CD4-positive, alpha-beta T cell treated with Interleukin-10 for 1 hour (primary cell): Measurements from ENCODE around the gene GSAP.

Source experiments
- DNase-seq: peaks from one replicate; pipeline ENCODE4 v3.0.0-alpha.2; 2020

Gene GSAP

GRCh38 chr7:77406421-77406820 is 9.7 kb downstream of the GSAP start:
- DNase-seq = no peak

GRCh38 chr7:77404641-77405040 is 11.5 kb downstream of the GSAP start:
- DNase-seq = no peak

GRCh38 chr7:77403957-77404356 is 12.2 kb downstream of the GSAP start:
- DNase-seq = no peak

- no peak for DNase-seq
These were observed 13.3 kb downstream of the GSAP start for GRCh38 chr7:77402818-77403217.

GRCh38 chr7:77401002-77401401 is 15.1 kb downstream of the GSAP start:
- no peak for DNase-seq

- DNase-seq = no peak
These were observed 16.3 kb downstream of the GSAP start for GRCh38 chr7:77399816-77400215.

GRCh38 chr7:77396894-77397547 is 19.1 kb downstream of the GSAP start:
- DNase-seq = no peak

- DNase-seq = no peak
These were observed 20.5 kb downstream of the GSAP start for GRCh38 chr7:77395626-77396025.

- DNase-seq = no peak
These were observed 22.2 kb downstream of the GSAP start for GRCh38 chr7:77393954-77394353.

GRCh38 chr7:77393261-77393660 is 22.9 kb downstream of the GSAP start:
- DNase-seq = no peak

GRCh38 chr7:77391230-77391629 is 24.9 kb downstream of the GSAP start:
- DNase-seq = no peak

GRCh38 chr7:77388055-77388641 is 28.0 kb downstream of the GSAP start:
- DNase-seq = no peak

GRCh38 chr7:77386165-77386822 is 29.9 kb downstream of the GSAP start:
- DNase-seq = no peak

- no peak for DNase-seq
These were observed 32.8 kb downstream of the GSAP start for GRCh38 chr7:77383333-77383740.

GRCh38 chr7:77382532-77382931 is 33.6 kb downstream of the GSAP start:
- no peak for DNase-seq

- DNase-seq = no peak
These were observed 37.6 kb downstream of the GSAP start for GRCh38 chr7:77378584-77378983.

GRCh38 chr7:77370606-77371005 is 45.5 kb downstream of the GSAP start:
- no peak for DNase-seq

GRCh38 chr7:77368974-77369373 is 47.2 kb downstream of the GSAP start:
- no peak for DNase-seq

GRCh38 chr7:77367976-77368375 is 48.2 kb downstream of the GSAP start:
- no peak for DNase-seq

GRCh38 chr7:77362905-77363304 is 53.2 kb downstream of the GSAP start:
- DNase-seq = no peak

GRCh38 chr7:77360969-77361368 is 55.2 kb downstream of the GSAP start:
- DNase-seq = no peak

GRCh38 chr7:77360104-77360503 is 56.0 kb downstream of the GSAP start:
- DNase-seq = no peak

- no peak for DNase-seq
These were observed 56.5 kb downstream of the GSAP start for GRCh38 chr7:77359599-77359998.

GRCh38 chr7:77354914-77355313 is 61.2 kb downstream of the GSAP start:
- no peak for DNase-seq

GRCh38 chr7:77354484-77354883 is 61.7 kb downstream of the GSAP start:
- peak; percentile 45 for DNase-seq
